Ovary (tissue), 9 donors: ENCODE data around the gene ABCF2. TPM values are rescaled to one million over a fixed set of nuclear protein-coding genes. Genes with fewer than 3 reads are reported as not detected.

Source experiments
- DNase-seq, 5 donors: peaks; one replicate each; pipeline ENCODE4 v3.0.0-alpha.2; 2019 to 2020
- H3K27ac ChIP-seq, 2 donors: fragments of 200-600 bp; one replicate each; pipeline versions ENCODE4 v1.5.1 to v1.8.0; 2019 to 2022
- H3K27me3 ChIP-seq: fragments of 200-600 bp; one replicate; pipeline ENCODE4 v1.8.0; 2022
- H3K36me3 ChIP-seq: fragments of 200-600 bp; sonication (generic); one replicate; pipeline ENCODE4 v1.5.1; 2019
- H3K4me1 ChIP-seq: one replicate; pipeline ENCODE4 v1.8.1; 2013; ENCODE audit warnings: mild to moderate bottlenecking, moderate library complexity; ENCODE audit not compliant: insufficient read depth
- H3K4me3 ChIP-seq: fragments of 200-600 bp; sonication (generic); one replicate; pipeline ENCODE4 v1.5.1; 2017
- H3K9me3 ChIP-seq, 2 donors: fragments of 200-600 bp in 1 of 2; sonication (generic) in 1 of 2; one replicate each; pipeline versions ENCODE4 v1.5.1 to v1.8.1; 2013 to 2019; ENCODE audit warnings: mild to moderate bottlenecking in 1 of 2, moderate library complexity in 1 of 2
- CTCF ChIP-seq, 3 donors: fragments of 450-650 bp in 2 of 3; fragments of 200-600 bp in 1 of 3; IDR thresholded peaks; one replicate each; pipeline versions ENCODE4 v1.5.1 to v1.8.0; 2016 to 2022; ENCODE audit warnings: antibody characterized with exemption in 3 of 3, mild to moderate bottlenecking in 1 of 3
- EP300 ChIP-seq: sonication (generic); formaldehyde crosslinking; IDR thresholded peaks from one replicate; pipeline ENCODE4 v1.6.1; 2017; ENCODE audit warnings: antibody characterized with exemption
- POLR2A ChIP-seq: fragments of 450-650 bp; IDR thresholded peaks from one replicate; pipeline ENCODE4 v1.6.1; 2017; ENCODE audit warnings: antibody characterized with exemption, mild to moderate bottlenecking, moderate library complexity
- WGBS, 3 donors: extraction: QIAGEN DNeasy Blood & Tissue Kit in 1 of 3; methylation state at CpG; one replicate each; pipeline versions ENCODE4 v1.1.5 to v1.1.7; 2013 to 2017; 5-methylcytosine and 5-hydroxymethylcytosine counted together
- intact Hi-C, 4 donors: fragments of 100-400 bp; cut with DNase I; formaldehyde crosslinking; loops; one replicate each; pipeline versions ENCODE4 v1.11.0 to v1.15.1; 2022 to 2023
- polyA plus RNA-seq, 2 donors: library from polyadenylated mRNA; stranded (reverse); fragments of 200-250 nt in 1 of 2; fragments of 350-450 nt in 1 of 2; fragmentation: Illumina TruSeq in 1 of 2; extraction: RNeasy Lipid Tissue Mini Kit (QIAGEN cat#74804) in 1 of 2; gene quantifications; one replicate each; pipeline ENCODE4 v1.2.3, GENCODE V29; 2013 to 2014
- total RNA-seq, 7 donors: library from RNA; depleted of rRNA in 2 of 7; stranded (reverse); fragments of >200 nt in 2 of 7; fragmentation: NEBNext Ultra II Directional in 3 of 7; extraction: Animal tissue kit (Norgen Biotek cat#: 25700) in 3 of 7; gene quantifications; one replicate each; pipeline versions ENCODE4 v1.1.0 to v1.2.4, GENCODE V29; 2016 to 2023
- donor health status: DM: no; HTN: no; CAD: no; lungs with moderate emphysema.
- donor health status: DM: no; HTN: no; CAD: no.
- donor health status: Bipolar disorder and iron deficiency.
- donor health status: DM: yes; HTN: yes; CAD: no.
- donor health status: DM: no; HTN: no; CAD: no.
- donor health status: DM: yes; HTN: yes; CAD: no.

Gene ABCF2
- total and polyA plus RNA-seq, 9 donors = 13.6 to 40.3 (median 27.6) TPM

- H3K36me3 ChIP-seq = no peaks in the 10 kb centered on the region
Measured at GRCh38 chr7:151241755-151242096, 14.7 kb upstream of the ABCF2 start.

GRCh38 chr7:151240942-151241754 lies 14.1 kb upstream of the ABCF2 start:
- H3K9me3 ChIP-seq = no peaks in the 10 kb centered on the region
- no peaks in the 10 kb centered on the region for H3K36me3 ChIP-seq
- no peak overlapping the region for H3K27ac ChIP-seq
- no peak overlapping the region for H3K4me3 ChIP-seq
- TF ChIP-seq CTCF (IDR thresholded peaks at IDR 0.05) = no peak
- no peak for TF ChIP-seq EP300
- TF ChIP-seq POLR2A = no peak
- DNase-seq = peak in 1 of 5 donors; percentile 31
- H3K27me3 ChIP-seq = no peaks in the 10 kb centered on the region
- WGBS, 3 donors = 79 to 87% (median 86%) methylated on average over 7 of the region's 7 CpGs
- H3K4me1 ChIP-seq = peaks cover 7% of the 10 kb centered on the region
- intact Hi-C loops = loop anchor here in 1 of 4 donors (5.0 kb wide), 1 partner anchor 1994 kb away; no protein-coding TSS in a partner anchor

More at GRCh38 chr7:151241755-151242096, 14.7 kb upstream of the ABCF2 start:
- WGBS, 3 donors = 87 to 90% (median 89%) methylated on average over 9 of the region's 9 CpGs
- H3K4me1 ChIP-seq = peaks cover 8% of the 10 kb centered on the region
- peak in 1 of 5 donors; percentile 37 for DNase-seq
- intact Hi-C loops = loop anchor here in 1 of 4 donors (5.0 kb wide), 1 partner anchor 1994 kb away; no protein-coding TSS in a partner anchor
- no peaks in the 10 kb centered on the region for H3K27me3 ChIP-seq
- TF ChIP-seq EP300 (no peak), CTCF (IDR thresholded peaks at IDR 0.05) (no peak), POLR2A (no peak)
- no peaks in the 10 kb centered on the region for H3K9me3 ChIP-seq
- no peak overlapping the region for H3K4me3 ChIP-seq
- no peak overlapping the region for H3K27ac ChIP-seq

GRCh38 chr7:151240536-151240935 lies 13.5 kb upstream of the ABCF2 start:
- H3K9me3 ChIP-seq = no peaks in the 10 kb centered on the region
- DNase-seq = no peak
- no peaks in the 10 kb centered on the region for H3K27me3 ChIP-seq
- no peak overlapping the region for H3K27ac ChIP-seq
- no peaks in the 10 kb centered on the region for H3K36me3 ChIP-seq
- H3K4me3 ChIP-seq = no peak overlapping the region
- peaks cover 4% of the 10 kb centered on the region for H3K4me1 ChIP-seq
- intact Hi-C loops = loop anchor here in 1 of 4 donors (5.0 kb wide), 1 partner anchor 1993 kb away; no protein-coding TSS in a partner anchor
- 69 to 74% (median 71%) methylated on average over 4 of the region's 4 CpGs for WGBS, 3 donors
- TF ChIP-seq EP300 = no peak
- no peak for TF ChIP-seq CTCF (IDR thresholded peaks at IDR 0.05)
- no peak for TF ChIP-seq POLR2A

- Histone ChIP-seq H3K27ac (no peak overlapping the region), H3K4me1 (peaks cover 4% of the 10 kb centered on the region), H3K27me3 (no peaks in the 10 kb centered on the region), H3K9me3 (no peaks in the 10 kb centered on the region), H3K36me3 (no peaks in the 10 kb centered on the region), H3K4me3 (no peak overlapping the region)
- WGBS, 3 donors = 39 to 50% (median 48%) methylated on average over 11 of the region's 11 CpGs
- TF ChIP-seq CTCF (IDR thresholded peaks at IDR 0.05) = no peak
- TF ChIP-seq POLR2A = no peak
- TF ChIP-seq EP300 = no peak
- intact Hi-C loops = loop anchor here in 1 of 4 donors (5.0 kb wide), 1 partner anchor 1993 kb away; no protein-coding TSS in a partner anchor
- DNase-seq = peak in 1 of 5 donors; percentile 35
Measured at GRCh38 chr7:151239837-151240459, 12.9 kb upstream of the ABCF2 start.
